GM12891 (cell line): ENCODE data around the gene MELTF.

ENCODE experiments used
- POLR2A ChIP-seq: IDR thresholded peaks from 2 replicates; pipeline ENCODE4 v1.6.1; 2011; ENCODE audit warnings: low read depth, low read length, control low read depth
- POLR2AphosphoS5 ChIP-seq: IDR thresholded peaks from 2 replicates; pipeline ENCODE4 v1.6.1; 2011; ENCODE audit warnings: low read depth, low read length, control low read depth

DNA sequence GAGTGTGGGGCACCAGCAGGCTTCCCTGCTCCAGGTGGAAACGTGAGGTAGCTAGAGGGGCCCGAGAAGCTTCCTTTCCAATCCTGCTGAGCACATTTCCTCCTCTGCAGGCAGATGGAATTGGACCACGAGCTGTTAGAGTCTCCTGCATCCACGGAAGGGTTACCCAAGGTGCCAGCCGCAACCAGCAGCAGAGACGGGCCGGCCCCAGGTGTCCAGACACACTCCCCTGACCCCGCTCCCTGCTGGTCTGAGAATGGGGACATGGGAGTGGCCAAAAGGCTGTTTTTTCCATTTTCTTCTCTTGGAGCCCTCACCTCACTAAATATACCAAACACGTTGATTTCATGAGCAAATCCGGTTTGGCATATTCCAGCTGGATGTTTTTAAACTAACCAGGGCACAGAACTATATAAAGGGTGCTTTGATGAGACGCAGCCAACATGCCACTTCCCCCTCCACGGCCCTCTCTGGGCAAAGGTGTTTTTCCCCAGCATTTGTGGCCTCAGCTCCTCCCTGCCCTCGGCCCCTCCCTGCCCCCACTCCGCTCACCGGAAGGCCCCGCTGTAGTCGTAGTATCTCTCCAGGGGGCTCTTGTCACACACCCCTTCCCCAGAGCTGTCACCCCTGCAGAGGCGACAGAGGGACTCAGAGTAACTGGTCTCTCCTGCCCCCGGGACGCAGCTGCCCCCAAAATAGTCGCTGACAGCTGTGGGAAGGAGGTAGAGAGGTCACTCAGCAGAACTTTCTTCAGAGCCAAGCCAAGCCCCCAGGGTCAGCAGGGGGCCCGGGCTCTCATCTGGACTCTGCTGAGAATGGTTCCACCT, 7.0 kb downstream of the MELTF start:
- TF ChIP-seq POLR2AphosphoS5: no peak
- TF ChIP-seq POLR2A: no peak
